Gastroesophageal sphincter (tissue), 3 donors: ENCODE data around the gene UTS2B.

ENCODE experiments used
- POLR2AphosphoS5 ChIP-seq: sonication (generic); formaldehyde crosslinking; IDR thresholded peaks from one replicate; pipeline ENCODE4 v1.6.1; 2017; ENCODE audit warnings: antibody characterized with exemption
- TF ChIP-seq, protein P1 (sequence below), 4 experiments: fragments of 200-600 bp in 2 of 4; fragments of 450-650 bp in 2 of 4; sonication (generic) in 1 of 4; IDR thresholded peaks; one replicate each; pipeline ENCODE4 v1.5.1; 2017 to 2019; ENCODE audit warnings: antibody characterized with exemption in 4 of 4, mild to moderate bottlenecking in 2 of 4, moderate library complexity in 2 of 4

DNA sequence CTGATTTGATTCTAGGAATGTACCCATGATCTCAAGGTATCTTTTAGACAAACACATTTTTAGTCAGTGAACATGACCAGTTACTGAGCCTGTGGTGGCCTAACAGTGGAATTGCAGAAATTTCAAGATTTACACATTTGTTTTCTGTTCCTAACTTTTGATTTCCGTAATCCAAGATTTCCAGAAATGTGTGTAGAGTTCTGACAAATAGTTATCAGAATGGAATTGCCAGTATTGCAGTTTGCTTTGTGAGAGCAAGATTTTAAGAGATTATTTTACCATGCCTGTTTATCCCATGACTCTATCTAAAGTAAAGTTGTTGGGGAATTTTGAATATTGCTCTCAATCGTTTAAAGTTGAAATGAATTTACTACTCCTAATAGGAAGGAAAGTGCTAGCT lies 11.7 kb upstream of the UTS2B start:
- TF ChIP-seq, protein P1, sequence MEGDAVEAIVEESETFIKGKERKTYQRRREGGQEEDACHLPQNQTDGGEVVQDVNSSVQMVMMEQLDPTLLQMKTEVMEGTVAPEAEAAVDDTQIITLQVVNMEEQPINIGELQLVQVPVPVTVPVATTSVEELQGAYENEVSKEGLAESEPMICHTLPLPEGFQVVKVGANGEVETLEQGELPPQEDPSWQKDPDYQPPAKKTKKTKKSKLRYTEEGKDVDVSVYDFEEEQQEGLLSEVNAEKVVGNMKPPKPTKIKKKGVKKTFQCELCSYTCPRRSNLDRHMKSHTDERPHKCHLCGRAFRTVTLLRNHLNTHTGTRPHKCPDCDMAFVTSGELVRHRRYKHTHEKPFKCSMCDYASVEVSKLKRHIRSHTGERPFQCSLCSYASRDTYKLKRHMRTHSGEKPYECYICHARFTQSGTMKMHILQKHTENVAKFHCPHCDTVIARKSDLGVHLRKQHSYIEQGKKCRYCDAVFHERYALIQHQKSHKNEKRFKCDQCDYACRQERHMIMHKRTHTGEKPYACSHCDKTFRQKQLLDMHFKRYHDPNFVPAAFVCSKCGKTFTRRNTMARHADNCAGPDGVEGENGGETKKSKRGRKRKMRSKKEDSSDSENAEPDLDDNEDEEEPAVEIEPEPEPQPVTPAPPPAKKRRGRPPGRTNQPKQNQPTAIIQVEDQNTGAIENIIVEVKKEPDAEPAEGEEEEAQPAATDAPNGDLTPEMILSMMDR (IDR thresholded peaks at IDR 0.05) = no peak
- TF ChIP-seq POLR2AphosphoS5 = no peak
